Measurements from ENCODE around the gene YBEY.
A peak's percentile ranks its signal among the peaks of the same experiment; 100 is the strongest.

YBEY gene

GRCh38 chr21:46274797-46275390 lies 11.2 kb upstream of the YBEY start:
- no peak overlapping the region for H3K4me3 ChIP-seq (ENCODE audit: low read length)
- TF ChIP-seq, protein P1, sequence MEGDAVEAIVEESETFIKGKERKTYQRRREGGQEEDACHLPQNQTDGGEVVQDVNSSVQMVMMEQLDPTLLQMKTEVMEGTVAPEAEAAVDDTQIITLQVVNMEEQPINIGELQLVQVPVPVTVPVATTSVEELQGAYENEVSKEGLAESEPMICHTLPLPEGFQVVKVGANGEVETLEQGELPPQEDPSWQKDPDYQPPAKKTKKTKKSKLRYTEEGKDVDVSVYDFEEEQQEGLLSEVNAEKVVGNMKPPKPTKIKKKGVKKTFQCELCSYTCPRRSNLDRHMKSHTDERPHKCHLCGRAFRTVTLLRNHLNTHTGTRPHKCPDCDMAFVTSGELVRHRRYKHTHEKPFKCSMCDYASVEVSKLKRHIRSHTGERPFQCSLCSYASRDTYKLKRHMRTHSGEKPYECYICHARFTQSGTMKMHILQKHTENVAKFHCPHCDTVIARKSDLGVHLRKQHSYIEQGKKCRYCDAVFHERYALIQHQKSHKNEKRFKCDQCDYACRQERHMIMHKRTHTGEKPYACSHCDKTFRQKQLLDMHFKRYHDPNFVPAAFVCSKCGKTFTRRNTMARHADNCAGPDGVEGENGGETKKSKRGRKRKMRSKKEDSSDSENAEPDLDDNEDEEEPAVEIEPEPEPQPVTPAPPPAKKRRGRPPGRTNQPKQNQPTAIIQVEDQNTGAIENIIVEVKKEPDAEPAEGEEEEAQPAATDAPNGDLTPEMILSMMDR (conservative IDR thresholded peaks at IDR 0.05; ENCODE audit: low read depth, low read length), result no peak

GRCh38 chr21:46284077-46284644 lies 2.0 kb upstream of the YBEY start:
- TF ChIP-seq, protein P1 (conservative IDR thresholded peaks at IDR 0.05; ENCODE audit: low read depth, low read length), result no peak
- no peak for DNase-seq (ENCODE audit: low read depth)
- no peak overlapping the region for H3K4me3 ChIP-seq (ENCODE audit: low read length)

More at GRCh38 chr21:46274797-46275390, 11.2 kb upstream of the YBEY start:
- no peak for DNase-seq (ENCODE audit: low read depth)

DNA sequence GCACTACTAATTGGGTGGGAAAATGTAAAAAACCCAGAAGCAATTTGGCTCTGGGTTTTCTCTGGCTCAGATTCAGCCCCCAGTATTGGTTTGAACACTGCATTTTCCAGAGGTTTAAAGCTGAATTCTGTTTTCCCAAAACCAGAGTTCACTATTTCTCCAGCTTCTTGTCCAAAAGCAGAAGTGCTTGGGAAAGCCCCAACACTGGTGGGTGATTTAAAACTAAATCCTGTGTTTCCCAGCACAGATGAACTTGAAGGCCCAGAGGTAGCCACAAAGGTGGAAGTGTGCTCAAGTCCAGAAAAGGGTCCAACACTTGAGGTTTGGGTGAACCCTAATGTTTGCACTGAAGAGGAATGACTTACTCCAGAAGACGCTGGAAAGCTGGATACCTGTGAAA lies 1.4 kb upstream of the YBEY start:
- no peak for DNase-seq (ENCODE audit: low read depth)
- peak overlapping the region; percentile 59 for H3K4me3 ChIP-seq (ENCODE audit: low read length)
- TF ChIP-seq, protein P1 (conservative IDR thresholded peaks at IDR 0.05; ENCODE audit: low read depth, low read length), result no peak

DNA sequence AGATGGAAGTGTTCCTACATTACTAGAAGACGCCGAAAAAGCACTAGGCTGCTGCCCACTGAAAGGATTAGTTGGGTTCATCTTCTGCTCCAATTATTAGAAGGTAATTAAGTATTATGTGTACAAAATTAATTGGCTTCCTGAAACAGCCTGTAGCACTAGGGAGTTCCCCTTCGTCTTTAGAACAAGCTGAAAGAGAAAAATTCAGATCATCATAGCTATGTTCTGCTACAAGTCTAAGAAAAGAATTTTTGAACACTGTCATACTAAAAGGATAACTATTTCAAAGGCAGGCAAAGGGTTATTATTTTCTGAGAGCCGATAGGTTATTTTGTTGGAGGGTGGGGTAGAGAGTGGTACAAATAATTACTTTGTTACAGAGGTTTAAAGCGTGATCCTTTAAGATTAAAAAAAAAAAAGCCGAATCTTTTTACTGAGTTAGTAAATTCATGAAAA lies 908 bp upstream of the YBEY start, which contains the start of gene MCM3AP:
TSS of gene MCM3AP (minus strand) at position 406 of the 456 bp plus-strand sequence. CDS start at position 81, 325 bp downstream.
- DNase-seq (ENCODE audit: low read depth), result no peak
- peak within 1 kb of the TSS; percentile 59 for H3K4me3 ChIP-seq (ENCODE audit: low read length)
- TF ChIP-seq, protein P1 (conservative IDR thresholded peaks at IDR 0.05; ENCODE audit: low read depth, low read length), result no peak

DNA sequence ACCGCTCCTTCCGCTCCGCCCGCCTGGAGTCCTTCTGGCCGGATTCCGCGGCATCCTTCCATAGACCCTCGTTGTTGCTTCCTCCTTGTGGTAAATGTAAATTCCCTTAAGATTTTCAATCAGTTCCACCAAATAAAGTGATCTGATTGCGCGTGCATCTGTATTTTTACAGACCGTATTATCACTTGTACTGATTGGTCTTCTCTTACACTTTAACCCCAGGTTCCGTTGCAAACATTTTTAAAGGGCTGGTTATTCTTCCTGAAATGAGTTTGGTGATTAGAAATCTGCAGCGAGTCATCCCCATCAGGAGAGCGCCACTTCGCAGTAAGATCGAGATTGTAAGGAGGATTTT lies 483 bp downstream of the YBEY start:
- DNase-seq (ENCODE audit: low read depth), result no peak
- peak overlapping the region; percentile 59 for H3K4me3 ChIP-seq (ENCODE audit: low read length)

GRCh38 chr21:46287541-46287940 lies 1.4 kb downstream of the YBEY start:
- H3K4me3 ChIP-seq (ENCODE audit: low read length), result no peak overlapping the region
- no peak for DNase-seq (ENCODE audit: low read depth)
- TF ChIP-seq, protein P1 (conservative IDR thresholded peaks at IDR 0.05; ENCODE audit: low read depth, low read length), result no peak

More for the DNA sequence above, 483 bp downstream of the YBEY start:
- TF ChIP-seq, protein P1 (conservative IDR thresholded peaks at IDR 0.05; ENCODE audit: low read depth, low read length), result no peak

GRCh38 chr21:46289655-46290179 lies 3.6 kb downstream of the YBEY start:
- no peak for DNase-seq (ENCODE audit: low read depth)
- TF ChIP-seq, protein P1 (conservative IDR thresholded peaks at IDR 0.05; ENCODE audit: low read depth, low read length), result no peak
- no peak overlapping the region for H3K4me3 ChIP-seq (ENCODE audit: low read length)

All from retinal pigment epithelial cell (primary cell).